H1 (cell line): ENCODE data around the gene CEP95. TPM values are rescaled to one million over a fixed set of nuclear protein-coding genes. Genes with fewer than 3 reads are reported as not detected.
A peak's percentile ranks its signal among the peaks of the same experiment; 100 is the strongest.

Source experiments
- CTCF ChIA-PET: fragments of 300-600 bp; sonication (Branson Sonifier 250); formaldehyde crosslinking; loops from one replicate; lab custom pipeline; 2021; ENCODE audit not compliant: partially characterized antibody; lab: Charles Lee
- POLR2A ChIA-PET: fragments of 300-600 bp; sonication (Branson Sonifier 250); formaldehyde crosslinking; loops from one replicate; lab custom pipeline; 2021; ENCODE audit warnings: inconsistent platforms; ENCODE audit not compliant: partially characterized antibody; lab: Charles Lee
- DNase-seq, 2 experiments: peaks; one replicate each; pipeline versions ENCODE4 v3.0.0 to v3.0.0-alpha.2; 2010 to 2022; ENCODE audit warnings: low spot score in 2 of 2, low read depth in 1 of 2, mixed read lengths in 1 of 2
- FAIRE-seq: peaks from 2 replicates; lab custom pipeline; 2011; peaks lifted over from hg19 to GRCh38; lab: Jason Lieb, UNC
- H2AFZ ChIP-seq: 2 replicates; pipeline ENCODE4 v1.8.1; 2012; ENCODE audit warnings: low read length, inconsistent platforms
- H2AK5ac ChIP-seq: 2 replicates; pipeline ENCODE4 v1.6.1; 2013; ENCODE audit warnings: low read depth, low read length
- H2BK120ac ChIP-seq: replicated peaks from 2 replicates; pipeline ENCODE3; 2013; ENCODE audit warnings: low read depth, low read length, inconsistent platforms
- H2BK12ac ChIP-seq: 2 replicates; pipeline ENCODE4 v1.6.1; 2013; ENCODE audit warnings: low read depth, low read length
- H2BK15ac ChIP-seq: 2 replicates; pipeline ENCODE4 v1.6.1; 2013; ENCODE audit warnings: low read length
- H2BK20ac ChIP-seq: 2 replicates; pipeline ENCODE4 v1.6.1; 2013; ENCODE audit warnings: low read length
- H2BK5ac ChIP-seq: 2 replicates; pipeline ENCODE4 v1.6.1; 2013; ENCODE audit warnings: low read depth, low read length
- H3K14ac ChIP-seq: 2 replicates; pipeline ENCODE4 v1.6.1; 2013; ENCODE audit warnings: inconsistent platforms; ENCODE audit not compliant: insufficient read length
- H3K18ac ChIP-seq: 2 replicates; pipeline ENCODE4 v1.6.1; 2013; ENCODE audit warnings: low read length; ENCODE audit errors: extremely low read depth
- H3K23ac ChIP-seq: 2 replicates; pipeline ENCODE4 v1.6.1; 2013; ENCODE audit warnings: inconsistent platforms; ENCODE audit not compliant: insufficient read length
- H3K23me2 ChIP-seq: 2 replicates; pipeline ENCODE4 v1.6.1; 2013; ENCODE audit warnings: low read depth, low read length
- H3K27ac ChIP-seq: 2 replicates; pipeline ENCODE4 v1.6.1; 2011; ENCODE audit warnings: low read depth, low read length, inconsistent platforms
- H3K27me3 ChIP-seq, 4 experiments: replicated peaks in 1 of 4; 1 replicate in 1 of 4; 2 replicates in 3 of 4; pipeline versions ENCODE4 v1.6.1 to v1.8.1; 2011 to 2013; ENCODE audit warnings: low read length in 3 of 4, mild to moderate bottlenecking in 3 of 4, inconsistent platforms in 2 of 4, mixed read lengths in 2 of 4, moderate library complexity in 1 of 4; ENCODE audit not compliant: control insufficient read depth in 3 of 4, insufficient read depth in 3 of 4; ENCODE audit errors: extremely low read depth in 1 of 4
- H3K36me3 ChIP-seq, 4 experiments: 2 replicates each; pipeline versions ENCODE4 v1.6.1 to v1.8.1; 2011 to 2013; ENCODE audit warnings: mild to moderate bottlenecking in 4 of 4, low read length in 3 of 4, moderate library complexity in 2 of 4, control low read depth in 1 of 4, inconsistent platforms in 1 of 4; ENCODE audit not compliant: insufficient read depth in 4 of 4, control insufficient read depth in 2 of 4
- H3K4ac ChIP-seq: replicated peaks from 2 replicates; pipeline ENCODE3; 2013; ENCODE audit warnings: low read length, low read depth, mixed read lengths, inconsistent platforms; ENCODE audit not compliant: insufficient read length
- H3K4me1 ChIP-seq, 4 experiments: replicated peaks in 1 of 4; 1 replicate in 1 of 4; 2 replicates in 3 of 4; pipeline versions ENCODE4 v1.6.1 to v1.8.1; 2011 to 2013; ENCODE audit warnings: low read length in 3 of 4, inconsistent platforms in 2 of 4, mixed read lengths in 1 of 4; ENCODE audit not compliant: insufficient read depth in 4 of 4, control insufficient read depth in 3 of 4
- H3K4me2 ChIP-seq, 2 experiments: 2 replicates each; pipeline versions ENCODE4 v1.6.1 to v1.8.1; 2011 to 2013; ENCODE audit warnings: low read depth in 2 of 2, low read length in 2 of 2, control low read depth in 1 of 2, inconsistent platforms in 1 of 2, mild to moderate bottlenecking in 1 of 2; ENCODE audit not compliant: insufficient read depth in 1 of 2
- H3K4me3 ChIP-seq, 4 experiments: fragments of 200-600, 300-600 bp in 1 of 4; sonication (generic), shearing (Covaris generic), sonication (Bioruptor Twin) in 1 of 4; 2 replicates each; pipeline versions ENCODE4 v1.5.1 to v1.8.1; 2011 to 2016; ENCODE audit warnings: low read length in 4 of 4, low read depth in 3 of 4, control low read depth in 2 of 4, inconsistent platforms in 2 of 4, mild to moderate bottlenecking in 2 of 4, mixed read lengths in 1 of 4, moderate library complexity in 1 of 4; ENCODE audit not compliant: insufficient read depth in 2 of 4; ENCODE audit errors: extremely low read depth in 1 of 4
- H3K56ac ChIP-seq: replicated peaks from 2 replicates; pipeline ENCODE3; 2013; ENCODE audit warnings: low read depth, mild to moderate bottlenecking, mixed read lengths, low read length, inconsistent platforms; ENCODE audit not compliant: insufficient read length
- H3K79me1 ChIP-seq: 2 replicates; pipeline ENCODE4 v1.6.1; 2013; ENCODE audit warnings: low read depth, low read length, control low read depth
- H3K79me2 ChIP-seq, 2 experiments: 2 replicates each; pipeline versions ENCODE4 v1.6.1 to v1.8.1; 2012 to 2013; ENCODE audit warnings: low read length in 2 of 2, mild to moderate bottlenecking in 2 of 2, inconsistent platforms in 1 of 2; ENCODE audit not compliant: insufficient read depth in 2 of 2, control insufficient read depth in 1 of 2
- H3K9ac ChIP-seq, 4 experiments: replicated peaks in 1 of 4; 1 replicate in 1 of 4; 2 replicates in 3 of 4; pipeline versions ENCODE4 v1.6.1 to v1.8.1; 2011 to 2013; ENCODE audit warnings: low read depth in 3 of 4, low read length in 3 of 4, control low read depth in 2 of 4, mild to moderate bottlenecking in 2 of 4, moderate library complexity in 2 of 4, inconsistent platforms in 1 of 4; ENCODE audit errors: extremely low read depth in 1 of 4
- H3K9me3 ChIP-seq, 2 experiments: 2 replicates each; pipeline versions ENCODE4 v1.6.1 to v1.8.1; 2012 to 2013; ENCODE audit warnings: mild to moderate bottlenecking in 2 of 2, moderate library complexity in 2 of 2, control low read depth in 1 of 2, inconsistent platforms in 1 of 2, low read depth in 1 of 2, low read length in 1 of 2, mixed read lengths in 1 of 2; ENCODE audit not compliant: insufficient read depth in 2 of 2
- H4K20me1 ChIP-seq, 2 experiments: replicated peaks in 1 of 2; 2 replicates each; pipeline versions ENCODE3 to v1.8.1; 2011 to 2013; ENCODE audit warnings: inconsistent platforms in 2 of 2, low read length in 2 of 2, mild to moderate bottlenecking in 1 of 2; ENCODE audit not compliant: insufficient read depth in 2 of 2, control insufficient read depth in 1 of 2
- H4K5ac ChIP-seq: 2 replicates; pipeline ENCODE4 v1.6.1; 2013; ENCODE audit warnings: low read length, low read depth, mixed read lengths, inconsistent platforms; ENCODE audit not compliant: insufficient read length
- H4K8ac ChIP-seq: 2 replicates; pipeline ENCODE4 v1.8.0; 2013; ENCODE audit warnings: mild to moderate bottlenecking, moderate library complexity, low read length, inconsistent platforms; ENCODE audit not compliant: insufficient read depth; ENCODE audit errors: extremely low read depth
- H4K91ac ChIP-seq: replicated peaks from 2 replicates; pipeline ENCODE3; 2013; ENCODE audit warnings: low read length, mixed read lengths, inconsistent platforms; ENCODE audit not compliant: insufficient read length
- ATF2 ChIP-seq: IDR thresholded peaks from 2 replicates; pipeline ENCODE4 v1.6.1; 2012; ENCODE audit warnings: low read length, inconsistent platforms
- CEBPB ChIP-seq: IDR thresholded peaks from 2 replicates; pipeline ENCODE4 v1.6.1; 2012; ENCODE audit warnings: low read depth, low read length
- CTCF ChIP-seq, 3 experiments: IDR thresholded peaks; 1 replicate in 2 of 3; 2 replicates in 1 of 3; pipeline versions ENCODE4 v1.5.1 to v1.6.1; 2011; ENCODE audit warnings: low read length in 3 of 3, mild to moderate bottlenecking in 3 of 3, inconsistent platforms in 2 of 3, low read depth in 1 of 3, moderate library complexity in 1 of 3; ENCODE audit not compliant: insufficient read depth in 1 of 3; ENCODE audit errors: control extremely low read depth in 1 of 3
- JUND ChIP-seq: IDR thresholded peaks from 2 replicates; pipeline ENCODE4 v1.6.1; 2011; ENCODE audit warnings: mild to moderate bottlenecking, improper control_type of control experiment, low read length
- RFX5 ChIP-seq: IDR thresholded peaks from 2 replicates; pipeline ENCODE4 v1.6.1; 2011; ENCODE audit warnings: low read depth, low read length, improper control_type of control experiment, borderline replicate concordance
- SIN3A ChIP-seq, 2 experiments: IDR thresholded peaks in 1 of 2; conservative IDR thresholded peaks in 1 of 2; 2 replicates each; pipeline ENCODE4 v1.6.1; 2011 to 2012; ENCODE audit warnings: low read length in 2 of 2, improper control_type of control experiment in 1 of 2, low read depth in 1 of 2, mild to moderate bottlenecking in 1 of 2
- SRF ChIP-seq: IDR thresholded peaks from 2 replicates; pipeline ENCODE4 v1.6.1; 2011; ENCODE audit warnings: mild to moderate bottlenecking, low read depth, low read length, moderate library complexity
- TCF12 ChIP-seq: IDR thresholded peaks from 2 replicates; pipeline ENCODE4 v1.6.1; 2011; ENCODE audit warnings: low read depth, mild to moderate bottlenecking, low read length
- WGBS, 2 experiments: shearing (Covaris generic) in 1 of 2; methylation state at CpG; one replicate each; pipeline versions ENCODE4 v1.1.6 to v1.1.7; 2013 to 2015; ENCODE audit warnings: low lambda C conversion rate in 2 of 2, mixed read lengths in 2 of 2, inconsistent platforms in 1 of 2, low coverage in 1 of 2, missing lambda C conversion rate in 1 of 2; ENCODE audit not compliant: insufficient replicate concordance in 2 of 2, insufficient coverage in 1 of 2, insufficient read length in 1 of 2; ENCODE audit errors: extremely low coverage in 1 of 2, missing lambda C conversion rate in 1 of 2; 5-methylcytosine and 5-hydroxymethylcytosine counted together
- polyA plus RNA-seq, 7 experiments: library from polyadenylated mRNA; depleted of rRNA in 3 of 7; stranded (reverse) in 5 of 7; unstranded in 2 of 7; fragments of >200 nt in 5 of 7; fragments of 200-250 nt in 2 of 7; gene quantifications; 1 replicate in 5 of 7; 2 replicates in 1 of 7; 4 replicates in 1 of 7; pipeline versions ENCODE4 v1.2.1 to v1.2.3, GENCODE V29; 2011 to 2013; ENCODE audit warnings: missing spikeins in 2 of 7, mixed read lengths in 2 of 7
- total RNA-seq: library from RNA; stranded (reverse); fragmentation: NEBNext Ultra II Directional; extraction: Animal tissue kit (Norgen Biotek cat#: 25700); gene quantifications from 2 replicates; pipeline ENCODE4 v1.2.1, GENCODE V29; 2021

CEP95 gene
- total and polyA plus RNA-seq, 2 of the 8 experiments (the other 6 are each of a cell fraction or from before 2014, with no cell fraction given) = 22.3 to 51.5 TPM

DNA sequence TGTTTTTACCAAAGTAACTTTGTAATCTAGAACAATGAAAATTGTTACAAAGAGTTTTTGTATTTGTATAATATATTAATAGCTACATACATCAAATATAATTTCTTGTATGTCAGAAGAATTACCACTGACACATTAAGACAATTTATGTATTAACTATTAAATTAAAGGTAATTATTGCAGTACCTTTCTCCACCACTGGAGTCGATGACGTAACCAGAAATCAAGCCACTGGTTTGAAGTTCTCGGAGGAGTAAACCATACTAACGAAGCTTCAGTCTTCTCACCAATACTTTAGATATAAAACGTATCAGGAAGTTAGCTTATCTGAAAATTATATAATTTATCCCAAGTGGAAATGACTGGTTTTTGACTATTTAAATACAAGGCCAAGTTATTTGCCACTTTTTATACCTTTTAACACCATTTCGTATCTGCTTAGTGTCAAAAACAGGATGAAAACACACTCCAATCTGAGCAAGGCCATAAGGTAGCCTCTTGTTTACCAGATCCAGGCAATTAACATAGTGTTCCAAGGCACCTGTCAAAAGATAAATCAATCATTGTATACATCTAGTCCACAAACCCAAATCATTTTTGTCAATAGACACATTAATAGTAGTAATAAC, 14.2 kb upstream of the CEP95 start:
- Histone ChIP-seq H4K5ac (no peak overlapping the region), H2BK5ac (no peak overlapping the region), H3K4ac (no peak overlapping the region), H3K79me1 (peaks cover 9% of the 10 kb centered on the region), H4K8ac (no peak overlapping the region), H2BK12ac (no peak overlapping the region), H3K27me3 (no peaks in the 10 kb centered on the region), H3K4me1 (peaks cover 0 to 3% (median 0%) of the 10 kb centered on the region in 4 experiments; a peak in 1 of 7 replicates), H3K36me3 (peaks cover 11 to 56% (median 38%) of the 10 kb centered on the region in 4 experiments), H2AK5ac (no peak overlapping the region), H2BK120ac (no peak overlapping the region), H3K23me2 (peaks cover 6% of the 10 kb centered on the region), H2BK20ac (no peak overlapping the region), H3K14ac (no peak overlapping the region), H4K20me1 (peaks cover 0 to 3% of the 10 kb centered on the region in 2 experiments), H3K9ac (no peak overlapping the region), H2AFZ (no peak overlapping the region), H3K4me3 (no peak overlapping the region), H3K18ac (no peak overlapping the region), H2BK15ac (no peak overlapping the region), H3K9me3 (peaks cover 0 to 2% of the 10 kb centered on the region in 2 experiments; a peak in 1 of 4 replicates), H3K79me2 (peaks cover 7 to 36% of the 10 kb centered on the region in 2 experiments; a peak in 3 of 4 replicates), H3K4me2 (no peak overlapping the region), H4K91ac (no peak overlapping the region), H3K56ac (no peak overlapping the region), H3K27ac (no peak overlapping the region), H3K23ac (no peak overlapping the region)
- TF ChIP-seq TCF12 (no peak), CEBPB (peak; percentile 79), JUND (no peak), SRF (no peak), RFX5 (no peak), ATF2 (0 out of 2 replicates have a peak, but pooled peaks have one; percentile 48), CTCF (IDR thresholded peaks at IDR 0.05; ENCODE audit: control extremely low read depth in 1 of 3, insufficient read depth in 1 of 3, low read depth in 1 of 3, low read length in 3 of 3) (peak in 1 of 3 experiments; percentile 7; a peak in 1 of 4 replicates), SIN3A (conservative IDR thresholded peaks at IDR 0.05 in 1 of 2, IDR thresholded peaks at IDR 0.05 in 1 of 2; ENCODE audit: low read depth in 1 of 2, low read length in 2 of 2) (no peak)
- 93% methylated on average over 6 of the region's 6 CpGs; no CpG with 5 or more reads in 1 of the 2 experiments for WGBS, 2 experiments
- no peak for FAIRE-seq
- DNase-seq = no peak
- POLR2A ChIA-PET = interaction anchor here (1.2 to 11.8 kb wide), 2 partner anchors 12 to 169 kb away, joined by 3 to 320 read pairs; partner anchors contain the start of genes CEP95, DDX5 and SMURF2
- CTCF ChIA-PET = interaction anchor here (0.6 to 6.0 kb wide), 16 partner anchors 9 to 153 kb away, joined by 3 to 112 read pairs (median 4); partner anchors contain the start of genes CEP95 and DDX5
